ENCODE data around the gene NYAP2. TPM values are rescaled to one million over a fixed set of nuclear protein-coding genes. Genes with fewer than 3 reads are reported as not detected.

NYAP2 gene
- polyA plus RNA-seq, 1 experiment = not detected

- ChIA-PET CTCF (interaction anchor here (1.0 kb wide), 1 partner anchor 297 kb away, joined by 3 read pairs; no protein-coding TSS in a partner anchor), POLR2A (no interaction called here)
- TF ChIP-seq CTCF (IDR thresholded peaks at IDR 0.05; ENCODE audit: insufficient read depth, low read depth, low read length) = no peak
Measured at GRCh38 chr2:225414902-225415301, 15.4 kb downstream of the NYAP2 start.

GRCh38 chr2:225415341-225415740, 15.8 kb downstream of the NYAP2 start:
- DNase-seq (ENCODE audit: low read depth) = no peak
- H3K27me3 ChIP-seq (ENCODE audit: control insufficient read depth, insufficient read depth, low read length) = no peaks in the 10 kb centered on the region
- ChIA-PET CTCF (interaction anchor here (1.0 kb wide), 1 partner anchor 297 kb away, joined by 3 read pairs; no protein-coding TSS in a partner anchor), POLR2A (interaction anchor here (0.6 kb wide), 1 partner anchor 1917 kb away, joined by 3 read pairs; no protein-coding TSS in a partner anchor)
- TF ChIP-seq CTCF (IDR thresholded peaks at IDR 0.05; ENCODE audit: insufficient read depth, low read depth, low read length) = no peak
- H3K4me3 ChIP-seq (ENCODE audit: low read depth, low read length) = no peak overlapping the region
- H3K36me3 ChIP-seq (ENCODE audit: control insufficient read depth, insufficient read depth, low read length) = no peaks in the 10 kb centered on the region

More at GRCh38 chr2:225414902-225415301, 15.4 kb downstream of the NYAP2 start:
- Histone ChIP-seq H3K36me3 (ENCODE audit: control insufficient read depth, insufficient read depth, low read length) (no peaks in the 10 kb centered on the region), H3K27me3 (ENCODE audit: control insufficient read depth, insufficient read depth, low read length) (no peaks in the 10 kb centered on the region), H3K4me3 (ENCODE audit: low read depth, low read length) (no peak overlapping the region)
- no peak for DNase-seq (ENCODE audit: low read depth)

GRCh38 chr2:225415792-225416191, 16.3 kb downstream of the NYAP2 start:
- H3K4me3 ChIP-seq (ENCODE audit: low read depth, low read length) = no peak overlapping the region
- no peak for TF ChIP-seq CTCF (IDR thresholded peaks at IDR 0.05; ENCODE audit: insufficient read depth, low read depth, low read length)
- no peaks in the 10 kb centered on the region for H3K36me3 ChIP-seq (ENCODE audit: control insufficient read depth, insufficient read depth, low read length)
- ChIA-PET POLR2A (interaction anchor here (0.6 kb wide), 1 partner anchor 1917 kb away, joined by 3 read pairs; no protein-coding TSS in a partner anchor), CTCF (interaction anchor here (1.0 kb wide), 1 partner anchor 298 kb away, joined by 3 read pairs; no protein-coding TSS in a partner anchor)
- no peak for DNase-seq (ENCODE audit: low read depth)
- no peaks in the 10 kb centered on the region for H3K27me3 ChIP-seq (ENCODE audit: control insufficient read depth, insufficient read depth, low read length)

GRCh38 chr2:225416616-225417367, 17.3 kb downstream of the NYAP2 start:
- TF ChIP-seq CTCF (IDR thresholded peaks at IDR 0.05; ENCODE audit: insufficient read depth, low read depth, low read length) = no peak
- Histone ChIP-seq H3K4me3 (ENCODE audit: low read depth, low read length) (no peak overlapping the region), H3K36me3 (ENCODE audit: control insufficient read depth, insufficient read depth, low read length) (no peaks in the 10 kb centered on the region), H3K27me3 (ENCODE audit: control insufficient read depth, insufficient read depth, low read length) (no peaks in the 10 kb centered on the region)
- CTCF ChIA-PET = no interaction called here
- POLR2A ChIA-PET = no interaction called here
- no peak for DNase-seq (ENCODE audit: low read depth)

- CTCF ChIA-PET = interaction anchor here (0.6 kb wide), 1 partner anchor 898 kb away, joined by 3 read pairs; no protein-coding TSS in a partner anchor
- POLR2A ChIA-PET = no interaction called here
- no peak for DNase-seq (ENCODE audit: low read depth)
- no peak overlapping the region for H3K4me3 ChIP-seq (ENCODE audit: low read depth, low read length)
- no peak for TF ChIP-seq CTCF (IDR thresholded peaks at IDR 0.05; ENCODE audit: insufficient read depth, low read depth, low read length)
- H3K36me3 ChIP-seq (ENCODE audit: control insufficient read depth, insufficient read depth, low read length) = no peaks in the 10 kb centered on the region
- H3K27me3 ChIP-seq (ENCODE audit: control insufficient read depth, insufficient read depth, low read length) = no peaks in the 10 kb centered on the region
Measured at GRCh38 chr2:225419033-225419432, 19.5 kb downstream of the NYAP2 start.
